ENCODE results near the gene NRARP. TPM values are rescaled to one million over a fixed set of nuclear protein-coding genes. Genes with fewer than 3 reads are reported as not detected.
A peak's percentile ranks its signal among the peaks of the same experiment; 100 is the strongest.

Gene NRARP
- total and polyA plus RNA-seq, 7 donors, result 1.8 to 24.7 (median 11.6) TPM; not detected in 1

GRCh38 chr9:137294091-137294680, 7.9 kb downstream of the NRARP start:
- Histone ChIP-seq H3K9me3 (no peaks in the 10 kb centered on the region), H3K36me3 (no peaks in the 10 kb centered on the region), H3K4me1 (peaks cover 0 to 20% (median 20%) of the 10 kb centered on the region in 4 donors), H3K27ac (no peak overlapping the region), H3K4me3 (no peak overlapping the region), H3K27me3 (peaks cover 39 to 76% (median 71%) of the 10 kb centered on the region in 3 donors)
- 6 to 40% methylated on average over 11 of the region's 11 CpGs for WGBS, 2 donors
- intact Hi-C loops (cut with DNase I), result loop anchor here (10.0 kb wide), 1 partner anchor 231 kb away; no protein-coding TSS in a partner anchor
- no peak for DNase-seq
- TF ChIP-seq POLR2A (IDR thresholded peaks at IDR 0.05) (no peak), CTCF (IDR thresholded peaks at IDR 0.05) (no peak), EP300 (IDR thresholded peaks at IDR 0.05) (no peak), POLR2AphosphoS5 (IDR thresholded peaks at IDR 0.05) (no peak)

DNA sequence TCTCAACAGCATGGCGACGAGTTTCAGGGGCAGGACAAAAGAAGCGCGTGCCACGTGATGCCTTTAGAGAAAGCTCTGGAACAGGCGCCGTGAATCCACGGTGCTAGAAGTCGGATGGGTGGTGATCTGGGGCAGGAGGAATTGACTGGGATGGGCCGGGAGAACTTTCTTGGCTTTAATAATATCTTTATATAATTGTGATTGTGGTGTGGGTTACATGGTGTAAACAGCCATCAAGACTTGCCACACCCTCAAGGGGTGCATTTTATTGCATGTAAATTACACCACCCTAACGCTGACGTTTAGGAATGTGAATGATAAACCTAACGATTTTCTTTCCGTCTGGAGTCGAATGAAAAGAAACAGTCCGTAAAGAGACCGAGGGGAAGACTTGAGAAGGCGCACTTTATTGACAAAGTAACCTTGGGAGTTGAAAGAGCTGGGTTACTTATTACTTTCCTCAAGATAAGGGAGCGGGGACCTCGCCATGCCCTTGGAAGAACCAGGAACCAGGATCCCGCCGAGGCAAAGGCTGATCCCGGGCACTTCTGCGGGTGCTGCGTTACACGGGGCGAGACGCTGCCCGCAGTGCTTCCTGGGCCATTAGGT, 8.5 kb downstream of the NRARP start:
- DNase-seq, result no peak
- Histone ChIP-seq H3K9me3 (no peaks in the 10 kb centered on the region), H3K4me1 (peaks cover 0 to 20% (median 19%) of the 10 kb centered on the region in 4 donors), H3K4me3 (no peak overlapping the region), H3K27me3 (peaks cover 34 to 70% (median 65%) of the 10 kb centered on the region in 3 donors), H3K36me3 (no peaks in the 10 kb centered on the region), H3K27ac (no peak overlapping the region)
- no peak for TF ChIP-seq POLR2AphosphoS5 (IDR thresholded peaks at IDR 0.05)
- no peak for TF ChIP-seq POLR2A (IDR thresholded peaks at IDR 0.05)
- no peak for TF ChIP-seq CTCF (IDR thresholded peaks at IDR 0.05)
- TF ChIP-seq EP300 (IDR thresholded peaks at IDR 0.05), result no peak
- intact Hi-C loops (cut with DNase I), result loop anchor here (10.0 kb wide), 1 partner anchor 231 kb away; no protein-coding TSS in a partner anchor
- WGBS, 2 donors, result 19 to 67% methylated on average over 29 of the region's 29 CpGs

DNA sequence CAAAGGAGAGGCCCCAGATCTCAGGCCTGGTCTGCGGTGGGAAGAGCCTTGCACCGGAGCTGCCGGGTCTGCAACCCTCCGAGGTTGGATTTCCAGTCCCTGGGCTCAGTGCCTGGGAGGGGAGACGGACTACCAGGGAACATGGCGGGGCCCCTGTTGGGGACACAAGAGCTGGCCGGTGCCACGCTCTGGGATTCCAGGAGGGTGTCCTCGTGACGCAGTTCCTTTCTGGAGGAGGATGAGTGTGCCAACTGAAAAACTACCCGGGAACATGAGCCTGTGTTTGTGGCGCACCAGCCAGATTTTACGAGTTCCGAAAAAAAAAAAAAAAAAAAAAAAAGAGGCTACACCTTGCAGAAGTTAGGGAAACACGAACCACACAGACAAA, 9.0 kb downstream of the NRARP start:
- H3K4me1 ChIP-seq, result peaks cover 0 to 20% (median 19%) of the 10 kb centered on the region in 4 donors
- H3K36me3 ChIP-seq, result no peaks in the 10 kb centered on the region
- H3K9me3 ChIP-seq, result no peaks in the 10 kb centered on the region
- DNase-seq, result no peak
- no peak for TF ChIP-seq POLR2AphosphoS5 (IDR thresholded peaks at IDR 0.05)
- no peak for TF ChIP-seq EP300 (IDR thresholded peaks at IDR 0.05)
- TF ChIP-seq POLR2A (IDR thresholded peaks at IDR 0.05), result no peak
- TF ChIP-seq CTCF (IDR thresholded peaks at IDR 0.05), result no peak
- intact Hi-C loops (cut with DNase I), result loop anchor here (10.0 kb wide), 1 partner anchor 232 kb away; no protein-coding TSS in a partner anchor
- WGBS, 2 donors, result 40 to 67% methylated on average over 15 of the region's 15 CpGs
- no peak overlapping the region for H3K27ac ChIP-seq
- no peak overlapping the region for H3K4me3 ChIP-seq
- H3K27me3 ChIP-seq, result peaks cover 29 to 65% (median 60%) of the 10 kb centered on the region in 3 donors

DNA sequence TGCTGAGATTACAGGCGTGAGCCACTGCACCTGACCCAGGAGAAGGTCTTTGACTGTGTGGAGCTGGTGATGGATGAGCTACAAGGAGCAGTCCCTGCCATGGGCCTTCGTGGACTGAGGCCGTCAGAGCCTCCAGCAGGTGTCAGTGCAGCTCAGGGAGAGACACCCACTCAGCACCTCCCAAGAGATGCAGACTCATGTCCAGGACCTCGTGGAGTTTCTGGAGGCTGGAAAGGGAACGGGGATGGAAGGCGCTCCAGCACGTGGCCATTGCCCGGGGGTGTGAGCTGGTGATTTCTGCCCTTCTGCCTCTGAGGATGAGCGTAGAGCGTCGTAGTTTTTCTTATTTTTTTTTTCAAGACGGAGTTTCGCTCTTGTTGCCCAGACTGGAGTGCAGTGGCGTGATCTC, 15.1 kb downstream of the NRARP start:
- Histone ChIP-seq H3K36me3 (no peaks in the 10 kb centered on the region), H3K27me3 (peaks cover 0 to 30% (median 10%) of the 10 kb centered on the region in 3 donors), H3K9me3 (no peaks in the 10 kb centered on the region), H3K4me3 (no peak overlapping the region), H3K4me1 (no peaks in the 10 kb centered on the region), H3K27ac (no peak overlapping the region)
- intact Hi-C loops (cut with DNase I), result no loop called here
- DNase-seq, result no peak
- 47 to 55% methylated on average over 14 of the region's 14 CpGs for WGBS, 2 donors
- peak in 2 of 4 experiments; percentile 21 to 27 for TF ChIP-seq CTCF (IDR thresholded peaks at IDR 0.05)
- TF ChIP-seq POLR2AphosphoS5 (IDR thresholded peaks at IDR 0.05), result no peak
- no peak for TF ChIP-seq POLR2A (IDR thresholded peaks at IDR 0.05)

All from sigmoid colon (tissue), 7 donors.